A673 (cell line): ENCODE measurements around the gene ATP6V1A. TPM values are rescaled to one million over a fixed set of nuclear protein-coding genes. Genes with fewer than 3 reads are reported as not detected.

Experiments used
- BruUV-seq: library from RNA; stranded (reverse); fragments of 400-500 nt; replicated peaks from 2 replicates; lab custom pipeline; 2021; lab: Mats Ljungman, UMichigan
- CTCF ChIA-PET: fragments of 300-600 bp; sonication (Branson Sonifier 250); formaldehyde crosslinking; loops from one replicate; lab custom pipeline; 2022; ENCODE audit warnings: antibody characterized with exemption; lab: Charles Lee
- POLR2A ChIA-PET: fragments of 300-600 bp; sonication (Branson Sonifier 250); formaldehyde crosslinking; loops from one replicate; lab custom pipeline; 2022; ENCODE audit warnings: antibody characterized with exemption; ENCODE audit not compliant: low non-redundant PET; lab: Charles Lee
- DNase-seq: peaks from one replicate; pipeline ENCODE4 v3.0.0-alpha.2; 2015; ENCODE audit warnings: low spot score
- H3K27ac ChIP-seq: fragments of 200-600 bp; sonication (generic); 2 replicates; pipeline ENCODE4 v1.5.1; 2016; ENCODE audit warnings: mixed run types, low read depth, mild to moderate bottlenecking, mixed read lengths, antibody characterized with exemption, low read length; ENCODE audit not compliant: poor library complexity, severe bottlenecking
- H3K27me3 ChIP-seq: fragments of 200-600 bp; sonication (generic); replicated peaks from 2 replicates; pipeline ENCODE4 v1.6.1; 2017; ENCODE audit warnings: mixed run types, low read depth, mild to moderate bottlenecking, mixed read lengths, antibody characterized with exemption, low read length; ENCODE audit not compliant: insufficient read depth, poor library complexity
- H3K36me3 ChIP-seq: fragments of 200-600 bp; sonication (generic); 2 replicates; pipeline ENCODE4 v1.6.1; 2016; ENCODE audit warnings: mixed run types, mild to moderate bottlenecking, mixed read lengths, antibody characterized with exemption, low read length; ENCODE audit not compliant: insufficient read depth, poor library complexity, severe bottlenecking
- H3K4me1 ChIP-seq: fragments of 200-600 bp; sonication (generic); 2 replicates; pipeline ENCODE4 v1.6.1; 2017; ENCODE audit warnings: mixed run types, mild to moderate bottlenecking, mixed read lengths, antibody characterized with exemption, low read length; ENCODE audit not compliant: insufficient read depth, poor library complexity, severe bottlenecking
- H3K4me3 ChIP-seq: fragments of 200-600 bp; sonication (generic); 2 replicates; pipeline ENCODE4 v1.5.1; 2016; ENCODE audit warnings: low read depth, mixed run types, mild to moderate bottlenecking, mixed read lengths, low read length; ENCODE audit not compliant: poor library complexity, severe bottlenecking
- H3K9me3 ChIP-seq: fragments of 200-600 bp; sonication (generic); 2 replicates; pipeline ENCODE4 v1.6.1; 2016; ENCODE audit warnings: mixed run types, low read depth, mild to moderate bottlenecking, mixed read lengths, antibody characterized with exemption, low read length; ENCODE audit not compliant: poor library complexity, severe bottlenecking
- CTCF ChIP-seq: fragments of 300-800, 200-600 bp; sonication (generic); conservative IDR thresholded peaks from 2 replicates; pipeline ENCODE4 v1.5.1; 2017; ENCODE audit warnings: low read depth, mild to moderate bottlenecking, antibody characterized with exemption, low read length, moderate library complexity, mixed read lengths
- EZH2 ChIP-seq: fragments of 200-600 bp; sonication (generic); IDR thresholded peaks from 2 replicates; pipeline ENCODE4 v1.6.1; 2017; ENCODE audit warnings: borderline replicate concordance, low read depth, mild to moderate bottlenecking, mixed read lengths, antibody characterized with exemption, low read length; ENCODE audit not compliant: poor library complexity, severe bottlenecking
- intact Hi-C: fragments of 100-400 bp; cut with micrococcal nuclease; formaldehyde crosslinking; loops from one replicate; pipeline ENCODE4 v1.10.0; 2022; ENCODE audit not compliant: unreplicated experiment
- total RNA-seq: library from RNA; stranded (reverse); gene quantifications from 2 replicates; pipeline ENCODE4 v1.2.3, GENCODE V29; 2021

ATP6V1A gene
- total RNA-seq, 1 experiment from 2014 or later: 69.4 TPM

- H3K4me1 ChIP-seq: peaks cover 3% of the 10 kb centered on the region
- ChIA-PET CTCF (interaction anchor here (0.6 to 1.2 kb wide), 7 partner anchors 12 to 198 kb away, joined by 3 to 6 read pairs (median 4); no protein-coding TSS in a partner anchor), POLR2A (no interaction called here)
- H3K27me3 ChIP-seq: no peaks in the 10 kb centered on the region
- BruUV-seq: no TSS peak
- no peaks in the 10 kb centered on the region for H3K36me3 ChIP-seq
- intact Hi-C loops: loop anchor here (2.0 kb wide), 2 partner anchors 74 to 102 kb away; no protein-coding TSS in a partner anchor
- DNase-seq: peak; percentile 94
- H3K27ac ChIP-seq: peak within 1 kb of the TSS; percentile 41
- H3K9me3 ChIP-seq: no peaks in the 10 kb centered on the region
- H3K4me3 ChIP-seq: peak within 1 kb of the TSS; percentile 56
- TF ChIP-seq EZH2 (no peak), CTCF (peak; percentile 88)
Observed at GRCh38 chr3:113838631-113839209, 91.9 kb downstream of the ATP6V1A start, which contains the start of gene GRAMD1C. GRAMD1C (plus strand) TSS chr3:113838788; CDS start chr3:113838910, 122 bp downstream.

GRCh38 chr3:113839551-113839950, 92.7 kb downstream of the ATP6V1A start:
- ChIA-PET CTCF (interaction anchor here (1.2 kb wide), 1 partner anchor 103 kb away, joined by 4 read pairs; no protein-coding TSS in a partner anchor), POLR2A (no interaction called here)
- H3K9me3 ChIP-seq: no peaks in the 10 kb centered on the region
- no peak overlapping the region for H3K27ac ChIP-seq
- H3K4me3 ChIP-seq: peak overlapping the region; percentile 56
- TF ChIP-seq EZH2 (no peak), CTCF (no peak)
- H3K4me1 ChIP-seq: peaks cover 3% of the 10 kb centered on the region
- no TSS peak for BruUV-seq
- peak; percentile 12 for DNase-seq
- no peaks in the 10 kb centered on the region for H3K27me3 ChIP-seq
- no peaks in the 10 kb centered on the region for H3K36me3 ChIP-seq
- intact Hi-C loops: loop anchor here (2.0 kb wide), 2 partner anchors 73 to 103 kb away; no protein-coding TSS in a partner anchor

- BruUV-seq: no TSS peak
Observed at GRCh38 chr3:113844622-113845222, 97.9 kb downstream of the ATP6V1A start.

More at GRCh38 chr3:113844622-113845222, 97.9 kb downstream of the ATP6V1A start:
- H3K27me3 ChIP-seq: no peaks in the 10 kb centered on the region
- DNase-seq: peak; percentile 65
- intact Hi-C loops: loop anchor here (10.0 kb wide), 2 partner anchors 310 to 1980 kb away; no protein-coding TSS in a partner anchor
- H3K9me3 ChIP-seq: no peaks in the 10 kb centered on the region
- ChIA-PET POLR2A (interaction anchor here (0.5 kb wide), 1 partner anchor 223 kb away, joined by 3 read pairs; no protein-coding TSS in a partner anchor), CTCF (interaction anchor here (0.8 kb wide), 1 partner anchor 68 kb away, joined by 3 read pairs; no protein-coding TSS in a partner anchor)
- H3K4me1 ChIP-seq: no peaks in the 10 kb centered on the region
- TF ChIP-seq CTCF: peak; percentile 73
- TF ChIP-seq EZH2: no peak
- H3K36me3 ChIP-seq: no peaks in the 10 kb centered on the region
- no peak overlapping the region for H3K27ac ChIP-seq
- H3K4me3 ChIP-seq: no peak overlapping the region
